ENCODE results near the gene CNTN4. TPM values are rescaled to one million over a fixed set of nuclear protein-coding genes. Genes with fewer than 3 reads are reported as not detected.
"Not testable (repeated sequence)": the region's sequence is repeated elsewhere in the genome, so short reads cannot be mapped to it uniquely, and the experiment has no call there.

The CNTN4 gene
- polyA plus RNA-seq, 1 experiment: not detected

DNA sequence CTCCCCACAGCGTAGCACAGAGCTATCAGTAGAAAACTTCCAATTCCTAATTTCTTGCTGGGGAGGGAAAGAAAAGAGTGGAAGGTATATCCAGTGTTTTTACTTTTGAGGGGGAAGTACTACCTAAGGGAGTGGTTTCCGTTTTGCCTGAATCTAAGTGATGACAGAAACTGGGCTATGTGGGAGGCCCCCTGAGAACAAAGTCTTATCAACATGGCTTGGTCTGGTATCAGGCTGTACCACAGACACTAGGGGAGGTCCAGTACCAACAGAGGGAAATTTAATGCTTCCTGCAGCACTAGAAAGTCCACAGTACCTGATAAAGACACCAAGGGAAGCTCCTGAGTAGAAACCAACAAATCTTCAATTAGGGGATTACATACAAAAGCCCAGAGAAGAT, 812.3 kb downstream of the CNTN4 start:
- no peaks in the 10 kb centered on the region for H3K27me3 ChIP-seq (ENCODE audit: control insufficient read depth, insufficient read depth, low read length)
- H3K4me3 ChIP-seq (ENCODE audit: low read depth, low read length): no peak overlapping the region
- no peak for DNase-seq (ENCODE audit: low read depth)
- POLR2A ChIA-PET: no interaction called here
- no peaks in the 10 kb centered on the region for H3K36me3 ChIP-seq (ENCODE audit: control insufficient read depth, insufficient read depth, low read length)
- CTCF ChIA-PET: no interaction called here
- TF ChIP-seq, protein P1, sequence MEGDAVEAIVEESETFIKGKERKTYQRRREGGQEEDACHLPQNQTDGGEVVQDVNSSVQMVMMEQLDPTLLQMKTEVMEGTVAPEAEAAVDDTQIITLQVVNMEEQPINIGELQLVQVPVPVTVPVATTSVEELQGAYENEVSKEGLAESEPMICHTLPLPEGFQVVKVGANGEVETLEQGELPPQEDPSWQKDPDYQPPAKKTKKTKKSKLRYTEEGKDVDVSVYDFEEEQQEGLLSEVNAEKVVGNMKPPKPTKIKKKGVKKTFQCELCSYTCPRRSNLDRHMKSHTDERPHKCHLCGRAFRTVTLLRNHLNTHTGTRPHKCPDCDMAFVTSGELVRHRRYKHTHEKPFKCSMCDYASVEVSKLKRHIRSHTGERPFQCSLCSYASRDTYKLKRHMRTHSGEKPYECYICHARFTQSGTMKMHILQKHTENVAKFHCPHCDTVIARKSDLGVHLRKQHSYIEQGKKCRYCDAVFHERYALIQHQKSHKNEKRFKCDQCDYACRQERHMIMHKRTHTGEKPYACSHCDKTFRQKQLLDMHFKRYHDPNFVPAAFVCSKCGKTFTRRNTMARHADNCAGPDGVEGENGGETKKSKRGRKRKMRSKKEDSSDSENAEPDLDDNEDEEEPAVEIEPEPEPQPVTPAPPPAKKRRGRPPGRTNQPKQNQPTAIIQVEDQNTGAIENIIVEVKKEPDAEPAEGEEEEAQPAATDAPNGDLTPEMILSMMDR (IDR thresholded peaks at IDR 0.05; ENCODE audit: insufficient read depth, low read depth, low read length): no peak

DNA sequence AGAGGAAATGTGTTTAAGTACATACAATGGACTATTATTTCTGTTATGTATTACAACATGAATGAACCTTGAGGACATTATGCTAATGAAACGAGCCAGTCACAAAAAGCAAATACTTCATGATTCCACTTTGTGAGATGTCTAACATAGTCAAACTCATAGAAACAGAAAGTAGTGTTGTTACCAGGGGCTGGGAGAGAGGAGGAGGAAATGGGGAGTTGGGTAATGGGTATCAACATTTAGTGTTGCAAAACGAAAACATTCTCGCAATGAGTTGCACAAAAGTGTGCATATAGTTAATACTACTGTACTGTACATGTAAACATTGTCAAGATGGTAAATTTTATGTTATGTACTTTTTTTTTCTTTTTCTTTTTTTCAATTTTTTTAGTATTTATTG, 817.2 kb downstream of the CNTN4 start:
- no peak for DNase-seq (ENCODE audit: low read depth)
- ChIA-PET POLR2A (no interaction called here), CTCF (no interaction called here)
- TF ChIP-seq, protein P1 (IDR thresholded peaks at IDR 0.05; ENCODE audit: insufficient read depth, low read depth, low read length): no peak
- Histone ChIP-seq H3K4me3 (ENCODE audit: low read depth, low read length) (no peak overlapping the region), H3K27me3 (ENCODE audit: control insufficient read depth, insufficient read depth, low read length) (no peaks in the 10 kb centered on the region), H3K36me3 (ENCODE audit: control insufficient read depth, insufficient read depth, low read length) (no peaks in the 10 kb centered on the region)

DNA sequence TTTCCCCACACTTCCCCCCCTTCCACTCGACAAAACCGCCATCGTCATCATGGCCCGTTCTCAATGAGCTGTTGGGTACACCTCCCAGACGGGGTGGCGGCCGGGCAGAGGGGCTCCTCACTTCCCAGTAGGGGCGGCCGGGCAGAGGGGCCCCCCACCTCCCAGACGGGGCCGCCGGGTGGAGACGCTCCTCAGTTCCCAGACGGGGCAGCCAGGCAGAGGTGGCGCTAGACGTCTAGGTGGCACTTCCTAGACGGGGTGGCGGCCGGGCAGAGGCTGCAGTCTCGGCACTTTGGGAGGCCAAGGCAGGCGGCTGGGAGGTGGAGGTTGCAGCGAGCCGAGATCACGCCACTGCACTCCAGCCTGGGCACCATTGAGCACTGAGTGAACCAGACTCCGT, 818.0 kb downstream of the CNTN4 start:
- POLR2A ChIA-PET; CTCF ChIA-PET; H3K36me3 ChIP-seq (ENCODE audit: control insufficient read depth, insufficient read depth, low read length); DNase-seq (ENCODE audit: low read depth); H3K27me3 ChIP-seq (ENCODE audit: control insufficient read depth, insufficient read depth, low read length); H3K4me3 ChIP-seq (ENCODE audit: low read depth, low read length): not testable (repeated sequence)

DNA sequence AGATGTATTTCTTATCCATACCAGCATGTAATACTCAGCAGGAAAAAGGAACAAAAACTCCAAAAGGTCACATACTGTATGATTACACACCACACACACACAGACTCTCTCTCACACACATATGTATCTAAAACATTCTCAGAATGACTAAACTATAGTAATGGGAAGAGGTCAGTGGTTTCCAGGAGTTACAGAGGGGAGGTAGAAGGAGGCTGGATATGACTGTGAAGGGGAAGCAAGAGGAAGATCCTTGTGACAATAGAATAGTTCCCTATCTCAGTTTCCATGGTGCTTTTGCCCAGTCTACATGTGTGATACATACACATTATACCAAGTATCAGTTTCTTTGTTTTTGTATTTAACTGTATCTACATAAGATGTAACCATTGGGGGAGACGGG, 821.4 kb downstream of the CNTN4 start:
- Histone ChIP-seq H3K4me3 (ENCODE audit: low read depth, low read length) (no peak overlapping the region), H3K36me3 (ENCODE audit: control insufficient read depth, insufficient read depth, low read length) (no peaks in the 10 kb centered on the region), H3K27me3 (ENCODE audit: control insufficient read depth, insufficient read depth, low read length) (no peaks in the 10 kb centered on the region)
- ChIA-PET POLR2A (no interaction called here), CTCF (no interaction called here)
- no peak for DNase-seq (ENCODE audit: low read depth)
- TF ChIP-seq, protein P1 (IDR thresholded peaks at IDR 0.05; ENCODE audit: insufficient read depth, low read depth, low read length): no peak

DNA sequence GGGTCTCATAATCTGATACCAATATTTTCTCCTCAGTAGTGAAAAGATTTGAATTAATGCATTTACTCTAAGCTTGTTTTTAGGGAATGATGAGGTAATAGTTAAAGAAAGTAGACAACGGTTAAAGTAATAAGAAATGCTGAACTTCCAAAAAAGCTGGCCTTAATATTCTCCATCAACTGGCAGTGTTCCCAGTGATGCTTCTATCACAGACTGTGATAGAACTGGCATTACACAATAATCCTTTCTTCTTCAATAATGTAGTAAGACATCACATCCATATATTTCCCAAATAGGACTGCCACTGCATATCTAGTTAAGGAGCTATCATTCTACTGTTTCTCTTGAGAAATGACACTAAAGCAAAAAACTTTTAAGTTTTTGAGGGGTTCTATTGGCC, 822.8 kb downstream of the CNTN4 start:
- no peak for DNase-seq (ENCODE audit: low read depth)
- TF ChIP-seq, protein P1 (IDR thresholded peaks at IDR 0.05; ENCODE audit: insufficient read depth, low read depth, low read length): no peak
- Histone ChIP-seq H3K27me3 (ENCODE audit: control insufficient read depth, insufficient read depth, low read length) (no peaks in the 10 kb centered on the region), H3K36me3 (ENCODE audit: control insufficient read depth, insufficient read depth, low read length) (no peaks in the 10 kb centered on the region), H3K4me3 (ENCODE audit: low read depth, low read length) (no peak overlapping the region)
- ChIA-PET CTCF (no interaction called here), POLR2A (no interaction called here)

DNA sequence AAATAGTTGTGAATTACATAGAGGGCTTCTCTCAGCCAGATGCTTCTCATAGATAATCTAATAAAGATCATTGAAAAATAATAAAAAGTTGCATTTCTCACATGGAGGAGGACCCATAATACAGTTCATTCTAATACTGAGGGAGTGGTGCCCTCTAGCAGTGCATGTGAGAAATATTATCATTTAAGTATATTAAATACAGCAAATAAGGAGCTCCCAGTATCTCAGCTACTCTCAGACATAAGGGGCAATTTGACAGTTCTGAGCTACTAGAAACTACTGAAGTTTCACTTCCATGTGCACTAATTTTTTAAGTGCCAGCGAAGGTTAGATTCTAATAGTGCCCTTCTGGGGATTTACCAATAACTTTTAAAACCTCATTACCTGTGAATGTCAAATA, 823.2 kb downstream of the CNTN4 start:
- CTCF ChIA-PET: no interaction called here
- no peak overlapping the region for H3K4me3 ChIP-seq (ENCODE audit: low read depth, low read length)
- POLR2A ChIA-PET: no interaction called here
- H3K27me3 ChIP-seq (ENCODE audit: control insufficient read depth, insufficient read depth, low read length): no peaks in the 10 kb centered on the region
- TF ChIP-seq, protein P1 (IDR thresholded peaks at IDR 0.05; ENCODE audit: insufficient read depth, low read depth, low read length): no peak
- no peaks in the 10 kb centered on the region for H3K36me3 ChIP-seq (ENCODE audit: control insufficient read depth, insufficient read depth, low read length)
- no peak for DNase-seq (ENCODE audit: low read depth)

Measured in BJ (cell line).